Progenitor cell of endocrine pancreas (in vitro differentiated cells): ENCODE data around the gene CRADD. TPM values are rescaled to one million over a fixed set of nuclear protein-coding genes. Genes with fewer than 3 reads are reported as not detected.

Experiments used
- DNase-seq: peaks from one replicate; pipeline ENCODE4 v3.0.0; 2021; ENCODE audit warnings: low spot score; ENCODE audit not compliant: unreplicated experiment
- H3K27ac Mint-ChIP-seq: 2 replicates; pipeline ENCODE4 v1.8.0; 2021; ENCODE audit warnings: mild to moderate bottlenecking, moderate library complexity, mixed read lengths
- H3K27me3 Mint-ChIP-seq: 2 replicates; pipeline ENCODE4 v1.8.0; 2021; ENCODE audit warnings: mixed read lengths
- H3K36me3 Mint-ChIP-seq: 2 replicates; pipeline ENCODE4 v1.8.0; 2022; ENCODE audit warnings: mixed read lengths; ENCODE audit not compliant: insufficient read depth
- H3K4me1 Mint-ChIP-seq: 2 replicates; pipeline ENCODE4 v1.8.0; 2021; ENCODE audit warnings: low read depth, mixed read lengths
- H3K4me3 Mint-ChIP-seq: 2 replicates; pipeline ENCODE4 v1.8.0; 2021; ENCODE audit warnings: low read depth, mild to moderate bottlenecking, moderate library complexity, mixed read lengths
- H3K9me3 Mint-ChIP-seq: 2 replicates; pipeline ENCODE4 v1.8.0; 2021; ENCODE audit warnings: low read depth, mixed read lengths
- CTCF ChIP-seq: fragments of 200-600 bp; sonication (generic); IDR thresholded peaks from one replicate; pipeline ENCODE4 v1.5.0; 2021; ENCODE audit warnings: antibody characterized with exemption, mild to moderate bottlenecking; ENCODE audit not compliant: unreplicated experiment
- total RNA-seq: library from RNA; stranded (reverse); gene quantifications from 2 replicates; pipeline ENCODE4 v1.2.1, GENCODE V29; 2021

CRADD gene
- total RNA-seq, 1 donor from 2014 or later: 11.7 TPM

DNA sequence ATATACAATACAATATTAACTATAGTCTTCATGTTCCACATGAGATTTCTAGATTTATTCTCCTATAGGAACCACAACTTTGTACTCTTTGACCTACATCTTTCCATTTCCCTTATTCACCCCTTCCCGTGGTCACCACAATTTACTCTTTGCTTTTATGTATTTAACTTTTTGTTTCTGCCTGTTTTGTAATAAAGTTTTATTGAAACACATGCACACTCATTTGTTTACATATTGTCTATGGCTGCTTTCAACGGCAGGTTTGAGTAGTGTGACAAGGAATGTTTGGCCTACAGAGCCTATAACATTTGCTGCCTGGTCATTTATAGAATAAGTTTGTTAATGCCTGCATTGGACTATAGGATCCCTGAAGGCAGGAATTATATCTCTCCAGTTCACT is 231.1 kb downstream of the CRADD start:
- H3K27me3 Mint-ChIP-seq: no peaks in the 10 kb centered on the region
- no peaks in the 10 kb centered on the region for H3K9me3 Mint-ChIP-seq
- no peak overlapping the region for H3K4me3 Mint-ChIP-seq
- no peak for DNase-seq
- H3K27ac Mint-ChIP-seq: no peak overlapping the region
- no peak for TF ChIP-seq CTCF
- peaks cover 5% of the 10 kb centered on the region for H3K4me1 Mint-ChIP-seq
- H3K36me3 Mint-ChIP-seq: no peaks in the 10 kb centered on the region

DNA sequence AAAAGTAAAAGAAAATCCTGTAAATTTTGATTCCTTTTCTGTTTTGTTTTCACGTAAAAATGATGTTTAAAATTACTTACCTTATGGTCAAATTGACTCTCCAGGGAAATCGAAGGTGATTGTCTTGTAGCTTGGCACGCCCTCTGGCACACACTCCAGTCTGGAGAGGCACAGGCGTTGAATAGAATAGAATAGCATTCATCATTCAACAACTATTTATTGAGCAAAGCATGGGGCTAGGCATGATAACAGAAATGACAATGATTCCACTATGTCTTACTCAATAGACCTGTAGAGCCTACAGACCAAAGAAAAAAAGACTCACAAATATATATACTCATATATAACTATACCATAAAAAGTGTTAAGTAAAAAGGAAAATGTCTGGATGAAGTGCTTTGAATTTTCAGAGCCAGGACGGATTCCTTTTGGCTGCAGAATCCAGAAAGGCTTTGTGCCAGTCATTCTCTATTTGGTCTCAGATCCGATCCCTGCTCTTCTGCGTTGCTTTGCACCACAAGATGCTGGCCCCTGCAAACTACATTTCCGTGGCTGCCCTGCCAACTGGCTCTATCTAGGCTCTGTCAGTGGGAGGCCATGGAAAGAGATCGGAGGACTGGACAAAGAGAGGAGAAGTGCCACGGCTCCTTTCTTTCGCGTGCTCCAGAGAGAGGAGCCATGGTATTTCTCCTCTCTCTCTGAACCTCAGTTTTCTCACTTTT is 231.8 kb downstream of the CRADD start:
- no peaks in the 10 kb centered on the region for H3K27me3 Mint-ChIP-seq
- no peak overlapping the region for H3K4me3 Mint-ChIP-seq
- no peak for TF ChIP-seq CTCF
- H3K4me1 Mint-ChIP-seq: peaks cover 5% of the 10 kb centered on the region
- no peaks in the 10 kb centered on the region for H3K36me3 Mint-ChIP-seq
- H3K27ac Mint-ChIP-seq: no peak overlapping the region
- no peak for DNase-seq
- no peaks in the 10 kb centered on the region for H3K9me3 Mint-ChIP-seq

DNA sequence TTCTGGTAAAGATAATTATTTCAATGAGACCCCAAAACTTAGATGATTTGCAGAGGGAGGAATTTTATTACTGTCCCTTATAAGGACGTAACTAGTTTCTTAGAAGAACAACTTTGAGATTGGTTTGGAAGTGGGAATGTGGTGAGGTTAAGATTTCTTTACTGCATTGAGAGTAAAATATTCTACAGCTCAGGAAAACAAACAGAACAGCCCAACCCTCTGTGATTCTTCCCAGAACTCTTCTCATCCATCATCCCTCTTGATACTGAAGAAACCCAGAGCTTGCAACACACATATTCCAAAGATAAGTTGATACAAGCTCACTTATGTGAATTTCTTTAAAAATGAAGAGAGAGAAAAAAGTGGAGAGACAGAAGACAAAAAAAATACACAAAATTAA is 234.2 kb downstream of the CRADD start:
- Mint-ChIP-seq H3K36me3 (no peaks in the 10 kb centered on the region), H3K4me1 (peaks cover 5% of the 10 kb centered on the region), H3K27me3 (no peaks in the 10 kb centered on the region), H3K4me3 (no peak overlapping the region), H3K27ac (no peak overlapping the region), H3K9me3 (no peaks in the 10 kb centered on the region)
- TF ChIP-seq CTCF: no peak
- no peak for DNase-seq

DNA sequence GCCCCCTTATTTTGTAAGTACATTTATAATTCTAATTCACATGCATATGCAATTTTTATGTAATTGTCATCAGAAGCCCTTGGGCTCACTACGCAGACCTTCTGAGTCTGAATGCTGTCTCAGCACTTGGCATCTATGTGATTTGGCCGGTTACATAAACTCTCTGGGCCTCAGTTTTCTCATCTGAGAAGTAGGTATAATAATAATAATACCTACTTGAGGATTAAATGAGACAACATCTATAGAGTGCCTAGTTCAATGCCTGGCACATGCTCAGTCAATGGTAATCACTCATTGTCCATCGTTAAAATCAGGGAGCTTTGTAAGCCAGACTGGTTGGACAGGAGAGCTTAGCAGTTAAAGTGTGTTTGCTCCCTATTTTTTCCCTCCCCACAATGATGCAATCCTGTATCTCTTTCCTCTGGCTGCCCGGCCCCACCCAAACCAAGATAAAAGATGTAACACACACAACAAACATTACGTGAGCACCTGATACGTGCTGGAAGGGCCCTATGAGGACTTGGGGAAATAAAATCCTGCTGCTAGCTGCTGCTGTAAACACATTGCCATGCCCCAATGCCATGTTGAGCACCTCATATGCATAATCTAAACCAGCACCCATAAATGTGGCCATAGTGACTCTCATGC is 235.0 kb downstream of the CRADD start:
- Mint-ChIP-seq H3K27ac (no peak overlapping the region), H3K4me3 (no peak overlapping the region), H3K4me1 (peaks cover 5% of the 10 kb centered on the region), H3K9me3 (no peaks in the 10 kb centered on the region), H3K36me3 (no peaks in the 10 kb centered on the region), H3K27me3 (no peaks in the 10 kb centered on the region)
- no peak for TF ChIP-seq CTCF
- DNase-seq: no peak

- Mint-ChIP-seq H3K27ac (no peak overlapping the region), H3K27me3 (no peaks in the 10 kb centered on the region), H3K9me3 (no peaks in the 10 kb centered on the region), H3K4me1 (peaks cover 5% of the 10 kb centered on the region), H3K4me3 (no peak overlapping the region), H3K36me3 (no peaks in the 10 kb centered on the region)
- no peak for DNase-seq
- no peak for TF ChIP-seq CTCF
Observed at GRCh38 chr12:93913845-93914244, 236.7 kb downstream of the CRADD start.
